ENCODE data around the gene MAPK8. TPM values are rescaled to one million over a fixed set of nuclear protein-coding genes. Genes with fewer than 3 reads are reported as not detected.
A peak's percentile ranks its signal among the peaks of the same experiment; 100 is the strongest.

MAPK8 gene
- total and polyA plus RNA-seq, 2 of the 4 experiments (the other 2 are of a cell fraction) = 41.5 to 54.7 TPM

DNA sequence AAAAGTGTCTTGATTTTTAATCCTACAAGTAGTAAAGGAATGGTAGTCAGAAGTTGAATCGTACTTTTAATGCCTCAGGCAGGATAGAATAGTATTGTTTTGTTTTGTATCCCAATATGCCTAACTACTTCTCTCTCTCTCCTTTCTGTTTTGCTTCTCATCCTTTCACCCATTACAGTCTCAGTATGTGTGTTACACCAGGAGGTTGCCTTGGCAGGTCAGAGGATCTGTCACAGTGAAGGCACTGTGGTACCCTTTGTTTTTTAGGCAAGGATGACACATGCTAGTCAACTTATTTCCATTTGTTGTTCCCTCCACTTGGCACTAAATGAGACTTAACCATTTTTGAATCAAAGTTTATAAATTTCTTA, 94.4 kb downstream of the MAPK8 start:
- H2AK9ac ChIP-seq (replicated peaks; ENCODE audit: low read depth, low read length, poor library complexity) = no peak overlapping the region
- H2BK5ac ChIP-seq (ENCODE audit: low read depth, low read length, poor library complexity, severe bottlenecking) = peak overlapping the region; percentile 64
- no CpG with 5 or more reads among the region's 1 CpG for WGBS, 2 experiments (ENCODE audit: extremely low coverage in 2 of 2, insufficient read length in 1 of 2)
- no peaks in the 10 kb centered on the region for H3K9me3 ChIP-seq (ENCODE audit: control insufficient read depth, insufficient read depth, low read length)
- POLR2A ChIA-PET (ENCODE audit: unreplicated experiment) = no interaction called here
- H4K8ac ChIP-seq (ENCODE audit: low read depth in 2 of 2, low read length in 2 of 2) = peak overlapping the region; percentile 32 to 44; a peak in 3 of 4 replicates
- H2AK5ac ChIP-seq (ENCODE audit: low read depth, low read length) = peak overlapping the region; percentile 99
- no peak overlapping the region for H3K4me2 ChIP-seq (ENCODE audit: low read depth, low read length)
- CTCF ChIA-PET = no interaction called here
- intact Hi-C loops (cut with micrococcal nuclease) = no loop called here
- no peak overlapping the region; the same call in 1 of the 2 replicates for H4K5ac ChIP-seq (ENCODE audit: low read depth, low read length)
- H3K27me3 ChIP-seq (ENCODE audit: control insufficient read depth, insufficient read depth, low read length) = no peaks in the 10 kb centered on the region
- peaks cover 12% of the 10 kb centered on the region for H3K4me1 ChIP-seq (ENCODE audit: control insufficient read depth, insufficient read depth, low read length)
- peak overlapping the region; percentile 88 for H2BK120ac ChIP-seq (ENCODE audit: low read depth, low read length)
- DNase-seq (no peak), ATAC-seq (ENCODE audit: low read depth) (no peak)
- peak overlapping the region; percentile 36; the same call in 1 of the 2 replicates for H3K23ac ChIP-seq (ENCODE audit: low read depth, low read length)
- BruUV-seq (replicated peaks) = no TSS peak
- in situ Hi-C loops (cut with MboI; ENCODE audit: low sequenced_read_pairs) = no loop called here
- peak overlapping the region; percentile 84 for H3K4ac ChIP-seq (ENCODE audit: low read depth, low read length)
- H3K9me1 ChIP-seq (ENCODE audit: insufficient read depth, low read length) = peaks cover 16% of the 10 kb centered on the region
- H2AFZ ChIP-seq (replicated peaks; ENCODE audit: low read length, poor library complexity) = no peak overlapping the region
- H4K20me1 ChIP-seq (ENCODE audit: insufficient read depth, low read length) = peaks cover 22% of the 10 kb centered on the region; the same call in 1 of the 2 replicates
- dilution Hi-C loops (cut with HindIII; ENCODE audit: low sequenced_read_pairs, unreplicated experiment) = no loop called here
- H2BK15ac ChIP-seq (ENCODE audit: low read depth, low read length) = peak overlapping the region; percentile 97; the same call in 1 of the 3 replicates
- H2BK20ac ChIP-seq (ENCODE audit: low read depth, low read length) = peak overlapping the region; percentile 83
- no peak overlapping the region; the same call in 1 of the 2 replicates for H3K14ac ChIP-seq (replicated peaks; ENCODE audit: low read depth, low read length)
- H3K56ac ChIP-seq (ENCODE audit: extremely low read depth, insufficient read depth, low read length) = no peak overlapping the region
- peak overlapping the region; percentile 88 for H4K91ac ChIP-seq (ENCODE audit: insufficient read depth, low read depth, low read length)
- no peak overlapping the region for H3K9ac ChIP-seq (ENCODE audit: low read depth, low read length)
- H3K79me1 ChIP-seq (ENCODE audit: low read depth in 1 of 2, low read length in 2 of 2) = peaks cover 11 to 42% of the 10 kb centered on the region in 2 experiments; a peak in 3 of 4 replicates
- no peaks in the 10 kb centered on the region for H3K36me3 ChIP-seq (ENCODE audit: control insufficient read depth, insufficient read depth, low read length)
- peak overlapping the region; percentile 50; the same call in 1 of the 2 replicates for H3K27ac ChIP-seq (ENCODE audit: insufficient read depth, low read length)
- H3K4me3 ChIP-seq (ENCODE audit: insufficient read depth, low read depth, low read length) = no peak overlapping the region
- no peak for TF ChIP-seq SMC3 (IDR thresholded peaks at IDR 0.05; ENCODE audit: low read depth, low read length)
- no peak for TF ChIP-seq CHD1 (IDR thresholded peaks at IDR 0.05; ENCODE audit: low read depth, low read length)
- peak overlapping the region; percentile 17; the same call in 1 of the 2 replicates for H3K18ac ChIP-seq (ENCODE audit: low read depth, low read length)

Measured in IMR-90 (cell line).